ENCODE data around the gene CLDN10.
"Not testable (repeated sequence)": the region's sequence is repeated elsewhere in the genome, so short reads cannot be mapped to it uniquely, and the experiment has no call there.

CLDN10 gene, protein sequence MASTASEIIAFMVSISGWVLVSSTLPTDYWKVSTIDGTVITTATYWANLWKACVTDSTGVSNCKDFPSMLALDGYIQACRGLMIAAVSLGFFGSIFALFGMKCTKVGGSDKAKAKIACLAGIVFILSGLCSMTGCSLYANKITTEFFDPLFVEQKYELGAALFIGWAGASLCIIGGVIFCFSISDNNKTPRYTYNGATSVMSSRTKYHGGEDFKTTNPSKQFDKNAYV

GRCh38 chr13:95552539-95553441 is at the start of gene CLDN10:
Gene CLDN10 (plus strand): TSS chr13:95552720. CDS start chr13:95552754, 34 bp downstream.
- no peak for DNase-seq

DNA sequence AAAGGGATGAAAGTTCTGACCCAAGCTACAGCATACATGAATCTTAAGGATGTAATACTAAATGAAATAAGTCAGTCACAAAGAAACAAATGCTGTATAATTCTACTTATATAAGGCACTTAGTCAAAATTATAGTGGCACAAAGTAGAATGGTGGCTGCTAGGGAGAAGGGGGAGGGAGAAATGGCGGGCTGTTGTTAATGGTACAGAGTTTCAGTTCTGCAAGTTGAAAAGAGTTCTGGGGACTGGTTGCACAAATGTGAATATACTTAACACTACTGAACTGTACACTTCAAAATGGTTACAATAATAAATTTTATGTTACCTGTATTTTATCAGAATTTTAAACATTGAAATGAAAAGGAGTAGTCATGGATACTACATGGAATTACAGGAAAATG is 48.9 kb upstream of the CLDN10 start:
- no peak for DNase-seq

DNA sequence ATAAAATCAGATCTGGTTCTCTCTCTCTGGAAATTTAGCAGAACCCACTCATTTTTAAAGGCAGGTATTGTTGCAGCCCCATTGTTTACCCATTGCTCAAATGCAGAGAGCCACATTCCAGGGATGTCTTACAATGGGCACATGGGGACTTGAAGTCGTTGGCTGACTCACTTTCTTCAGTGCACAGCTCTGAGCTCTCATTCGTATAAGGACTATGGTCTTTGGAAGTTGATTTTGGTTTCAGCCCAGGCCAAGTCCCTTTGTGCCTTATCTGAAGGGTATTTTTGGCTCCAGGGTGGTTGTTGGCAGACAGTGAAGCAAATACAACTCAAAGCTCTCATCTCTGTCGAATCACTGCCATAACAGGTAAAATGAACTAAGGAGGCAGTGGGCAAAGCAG is 47.3 kb upstream of the CLDN10 start:
- no peak for DNase-seq

DNA sequence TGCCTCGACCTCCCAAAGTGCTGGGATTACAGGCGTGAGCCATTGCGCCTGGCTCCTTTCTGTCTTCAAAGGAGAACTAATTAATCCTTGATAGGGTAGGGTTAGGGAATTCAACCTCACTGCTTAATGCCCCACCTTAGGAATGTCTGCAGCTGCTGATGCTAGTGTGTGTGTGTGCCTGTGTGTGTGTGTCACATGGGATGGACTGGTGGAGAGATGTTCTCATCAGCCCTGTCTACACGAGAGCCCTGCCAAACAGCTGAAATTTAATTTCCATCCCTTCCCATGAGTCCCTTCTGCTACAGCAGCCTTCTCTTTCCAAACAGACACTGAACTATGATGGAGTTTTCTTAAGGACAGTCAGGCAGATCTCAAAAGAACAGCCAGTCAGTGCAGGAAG is 46.5 kb upstream of the CLDN10 start:
- no peak for DNase-seq

DNA sequence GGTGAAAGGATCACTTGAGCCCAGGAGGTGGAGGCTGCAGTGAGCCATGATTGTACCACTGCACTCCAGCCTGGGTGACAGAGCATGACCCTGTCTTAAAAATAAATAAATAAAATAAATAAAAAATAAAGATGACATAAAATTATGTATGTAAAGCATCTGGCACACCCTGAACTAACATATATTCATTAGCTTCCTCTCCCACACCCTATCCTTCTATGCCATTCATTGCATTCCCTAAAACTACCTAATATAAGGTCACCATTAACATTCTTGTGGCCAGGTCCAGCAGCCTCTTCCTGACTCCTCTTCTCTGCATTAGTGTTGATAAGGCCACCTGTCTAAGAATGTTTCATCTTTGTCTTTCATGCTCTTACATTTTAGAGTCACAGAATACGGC is 44.5 kb upstream of the CLDN10 start:
- DNase-seq, result no peak

GRCh38 chr13:95508996-95509395 is 43.5 kb upstream of the CLDN10 start:
- DNase-seq, result no peak

DNA sequence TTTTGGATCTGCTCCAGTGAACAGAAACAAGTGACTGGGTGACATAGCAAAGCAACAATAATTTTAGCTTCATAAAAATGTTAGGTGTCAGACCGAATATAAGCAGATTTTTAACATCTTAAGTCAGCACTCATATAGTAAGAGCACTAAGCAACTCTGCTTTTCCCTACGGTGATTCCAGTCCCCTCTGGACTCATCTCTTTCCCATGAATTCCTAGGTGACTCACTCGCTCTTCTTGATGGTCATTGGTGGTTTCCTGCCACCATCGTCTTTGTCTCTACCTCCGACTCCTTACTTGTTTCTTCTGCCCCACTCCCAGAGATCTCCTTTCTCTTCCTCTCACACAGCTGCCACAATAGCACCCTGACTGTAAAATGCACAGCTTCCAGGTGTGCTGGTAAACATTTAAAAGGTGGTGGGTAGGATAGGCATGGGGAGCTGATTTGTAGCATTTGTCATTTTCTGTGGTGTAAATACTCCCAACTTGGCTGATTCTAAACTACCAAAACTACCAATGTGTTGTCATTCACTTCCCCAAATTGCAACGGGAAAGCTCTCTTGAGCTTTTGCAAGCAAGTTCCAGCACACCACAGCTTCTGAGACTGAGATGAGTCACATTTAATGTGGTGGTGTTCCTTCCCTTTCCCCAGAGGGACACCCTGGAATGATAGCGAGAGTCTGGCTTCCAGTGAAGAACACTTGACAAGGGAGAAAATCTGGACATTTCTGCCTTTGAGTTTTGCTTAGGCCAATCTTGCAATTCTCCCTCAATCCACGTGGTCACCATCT is 42.8 kb upstream of the CLDN10 start:
- DNase-seq, result no peak

- no peak for DNase-seq
Observed at GRCh38 chr13:95510950-95511349, 41.6 kb upstream of the CLDN10 start.

DNA sequence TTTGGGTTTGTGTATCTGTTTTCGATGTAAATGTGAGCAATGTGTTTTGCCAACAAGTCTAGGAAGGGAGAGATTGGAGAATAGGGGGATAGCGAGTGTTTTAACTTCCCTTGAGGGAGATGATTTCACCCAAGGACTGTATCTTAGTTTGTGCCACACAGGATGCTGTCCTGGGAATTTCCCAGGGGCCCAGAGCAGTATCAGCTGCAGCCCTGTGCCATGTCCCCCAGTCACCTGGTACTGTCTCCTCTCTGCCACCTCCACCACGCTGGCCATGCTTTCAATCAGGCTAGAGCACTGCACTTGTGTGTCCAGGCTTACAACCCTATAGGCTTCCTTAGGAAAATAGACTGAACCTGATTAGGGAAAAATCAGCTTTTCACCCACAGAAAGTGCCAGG is 40.1 kb upstream of the CLDN10 start:
- DNase-seq, result no peak

DNA sequence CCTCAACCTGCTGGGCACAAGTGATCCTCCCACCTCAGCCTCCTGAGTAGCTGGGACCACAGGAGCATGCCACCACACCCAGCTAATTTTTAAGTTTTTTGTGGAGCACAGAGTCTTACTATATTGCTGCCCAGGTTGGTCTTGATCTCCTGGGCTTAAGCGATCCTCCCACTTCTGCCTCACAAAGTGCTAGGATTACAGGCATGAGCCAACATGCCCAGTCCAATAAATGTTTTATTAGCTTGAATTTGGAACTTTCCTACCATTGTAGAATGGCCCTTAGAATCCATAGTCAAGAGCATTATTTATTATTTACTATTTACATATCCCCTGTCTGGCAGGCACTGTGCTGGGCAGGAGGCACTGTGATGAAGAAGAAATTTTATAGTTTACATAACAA is 39.6 kb upstream of the CLDN10 start:
- no peak for DNase-seq

GRCh38 chr13:95515606-95516005 is 36.9 kb upstream of the CLDN10 start:
- not testable (repeated sequence) for DNase-seq

DNA sequence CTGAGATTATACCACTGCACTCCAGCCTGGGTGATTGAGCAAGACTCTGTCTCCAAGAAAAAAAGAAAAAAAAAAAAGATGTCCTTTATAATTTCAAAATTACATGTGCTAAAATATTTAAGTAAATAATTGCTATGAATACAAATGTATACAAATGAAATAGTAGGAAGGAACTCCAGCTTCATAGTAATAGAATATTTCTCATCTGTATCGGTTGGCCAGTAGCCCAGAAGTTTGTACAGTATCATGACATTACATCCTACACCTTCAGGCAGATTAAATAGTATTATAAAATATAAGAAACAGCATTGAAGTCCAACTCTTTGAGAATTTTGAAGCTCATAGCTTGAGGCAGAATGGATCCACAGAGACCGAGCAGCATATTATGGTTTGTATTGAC is 36.5 kb upstream of the CLDN10 start:
- DNase-seq, result no peak

GRCh38 chr13:95516492-95516891 is 36.0 kb upstream of the CLDN10 start:
- no peak for DNase-seq

DNA sequence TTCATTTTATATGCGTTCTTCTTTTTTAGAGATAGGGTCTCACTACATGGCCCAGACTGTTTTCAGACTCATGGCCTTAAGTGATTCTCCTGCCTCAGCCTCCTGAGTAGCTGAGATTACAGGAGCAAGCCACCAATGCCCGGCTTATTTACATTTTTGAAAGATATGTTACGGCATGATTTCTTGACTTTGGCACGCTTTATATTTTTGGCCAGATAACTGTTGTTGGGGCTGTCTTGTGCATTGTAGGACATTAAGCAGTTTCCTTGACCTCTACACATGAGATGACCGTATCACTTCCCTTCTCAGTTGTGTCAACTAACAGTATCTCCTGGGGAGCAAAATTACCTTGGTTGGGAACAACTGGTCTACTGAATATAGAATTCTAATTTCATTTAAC is 28.9 kb upstream of the CLDN10 start:
- DNase-seq, result no peak

- no peak for DNase-seq
Observed at GRCh38 chr13:95524264-95524901, 28.1 kb upstream of the CLDN10 start.

GRCh38 chr13:95527955-95528354 is 24.6 kb upstream of the CLDN10 start:
- DNase-seq, result no peak

DNA sequence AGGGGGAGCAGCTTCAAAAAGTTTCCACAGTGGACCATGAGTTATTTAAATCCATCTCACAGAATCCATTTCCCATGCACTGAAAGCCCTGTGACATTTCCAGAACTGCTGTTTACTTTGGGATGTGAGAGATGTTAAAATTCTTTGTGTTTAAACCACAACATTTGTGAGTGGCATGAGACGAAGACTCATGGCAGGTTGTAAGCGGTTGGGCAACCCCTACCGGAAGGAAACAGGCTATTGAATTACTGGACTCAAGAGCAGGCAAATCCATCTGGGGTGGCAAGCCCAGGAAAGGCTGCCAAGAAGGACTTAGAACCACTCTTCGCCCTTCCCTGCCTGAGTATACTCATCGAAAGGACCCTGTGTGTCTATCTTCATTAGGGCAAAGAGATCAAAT is 22.3 kb upstream of the CLDN10 start:
- no peak for DNase-seq

GRCh38 chr13:95533545-95534160 is 18.9 kb upstream of the CLDN10 start:
- no peak for DNase-seq

GRCh38 chr13:95535243-95535642 is 17.3 kb upstream of the CLDN10 start:
- no peak for DNase-seq

GRCh38 chr13:95536632-95537241 is 15.8 kb upstream of the CLDN10 start:
- DNase-seq, result no peak

- no peak for DNase-seq
Observed at GRCh38 chr13:95540888-95541287, 11.6 kb upstream of the CLDN10 start.

GRCh38 chr13:95541308-95541707 is 11.2 kb upstream of the CLDN10 start:
- DNase-seq, result no peak

Measured in CD4-positive, alpha-beta T cell treated with Interleukin-1 beta for 1 hour (primary cell).